Stimulated activated naive CD8-positive, alpha-beta T cell treated with anti-CD3 and anti-CD28 coated beads, Interleukin-15, Interleukin-2, amounts not matched to agents 100 U/mL and 50 U/mL, for 24 hours (primary cell): ENCODE data around the gene CELSR1.

Experiments used
- ATAC-seq: fragments of 150-1000 bp; cut with Tn5 transposase; one replicate; pipeline ENCODE4 v1.10.0; 2021
- DNase-seq: peaks from one replicate; pipeline ENCODE4 v3.0.0; 2021

CELSR1 gene

GRCh38 chr22:46349681-46350080 is 187.7 kb downstream of the CELSR1 start:
- no peak for ATAC-seq
- DNase-seq: no peak

GRCh38 chr22:46349238-46349637 is 188.2 kb downstream of the CELSR1 start:
- DNase-seq: no peak
- no peak for ATAC-seq

GRCh38 chr22:46348099-46348695 is 189.2 kb downstream of the CELSR1 start:
- DNase-seq (no peak), ATAC-seq (no peak)

GRCh38 chr22:46347646-46348045 is 189.8 kb downstream of the CELSR1 start:
- no peak for ATAC-seq
- no peak for DNase-seq

- ATAC-seq (no peak), DNase-seq (no peak)
Observed at GRCh38 chr22:46346680-46347405, 190.6 kb downstream of the CELSR1 start.

- no peak for ATAC-seq
- no peak for DNase-seq
Observed at GRCh38 chr22:46340676-46341075, 196.7 kb downstream of the CELSR1 start.

- DNase-seq: no peak
- ATAC-seq: no peak
Observed at GRCh38 chr22:46339956-46340355, 197.5 kb downstream of the CELSR1 start.

GRCh38 chr22:46338636-46339035 is 198.8 kb downstream of the CELSR1 start:
- no peak for ATAC-seq
- no peak for DNase-seq

GRCh38 chr22:46337870-46338269 is 199.6 kb downstream of the CELSR1 start:
- DNase-seq (no peak), ATAC-seq (no peak)

GRCh38 chr22:46336119-46337078 is 201.0 kb downstream of the CELSR1 start:
- DNase-seq (peak; percentile 19), ATAC-seq (peak; percentile 2)

- peak; percentile 90 for ATAC-seq
Observed at GRCh38 chr22:46335201-46336118, 202.0 kb downstream of the CELSR1 start, which contains the start of gene TRMU. Gene TRMU (plus strand): TSS chr22:46335714. CDS start chr22:46335765, 51 bp downstream.

GRCh38 chr22:46331496-46331895 is 205.9 kb downstream of the CELSR1 start:
- no peak for ATAC-seq
- no peak for DNase-seq

More at GRCh38 chr22:46335201-46336118, 202.0 kb downstream of the CELSR1 start, which contains the start of gene TRMU:
- DNase-seq: peak; percentile 84

GRCh38 chr22:46330426-46330825 is 207.0 kb downstream of the CELSR1 start:
- ATAC-seq: no peak
- DNase-seq: no peak

GRCh38 chr22:46329616-46330015 is 207.8 kb downstream of the CELSR1 start:
- ATAC-seq (no peak), DNase-seq (no peak)

GRCh38 chr22:46328797-46329196 is 208.6 kb downstream of the CELSR1 start:
- ATAC-seq (no peak), DNase-seq (no peak)

GRCh38 chr22:46327691-46328465 is 209.5 kb downstream of the CELSR1 start:
- DNase-seq (no peak), ATAC-seq (no peak)

GRCh38 chr22:46326066-46326680 is 211.2 kb downstream of the CELSR1 start:
- DNase-seq (no peak), ATAC-seq (no peak)

- no peak for DNase-seq
- ATAC-seq: no peak
Observed at GRCh38 chr22:46323162-46323561, 214.3 kb downstream of the CELSR1 start.

GRCh38 chr22:46322711-46323110 is 214.7 kb downstream of the CELSR1 start:
- no peak for ATAC-seq
- no peak for DNase-seq

- ATAC-seq (no peak), DNase-seq (no peak)
Observed at GRCh38 chr22:46320716-46321386, 216.6 kb downstream of the CELSR1 start.
